Breast epithelium (tissue), 4 donors: ENCODE results near the gene BCL10. TPM values are rescaled to one million over a fixed set of nuclear protein-coding genes. Genes with fewer than 3 reads are reported as not detected.

Experiments
- DNase-seq, 2 donors: peaks; one replicate each; pipeline ENCODE4 v3.0.0-alpha.2; 2019; ENCODE audit warnings: low spot score in 2 of 2
- H3K27ac ChIP-seq, 2 donors: fragments of 200-600 bp; sonication (generic) in 1 of 2; one replicate each; pipeline ENCODE4 v1.5.1; 2016 to 2019; ENCODE audit warnings: mild to moderate bottlenecking in 1 of 2
- H3K27me3 ChIP-seq, 2 donors: fragments of 200-600 bp; sonication (generic) in 1 of 2; one replicate each; pipeline versions ENCODE4 v1.5.1 to v1.6.0; 2017 to 2019; ENCODE audit warnings: control low read depth in 1 of 2, mild to moderate bottlenecking in 1 of 2
- H3K36me3 ChIP-seq: fragments of 200-600 bp; one replicate; pipeline ENCODE4 v1.5.1; 2019
- H3K4me1 ChIP-seq, 2 donors: fragments of 200-600 bp; sonication (generic); one replicate each; pipeline ENCODE4 v1.5.1; 2016 to 2019; ENCODE audit warnings: control low read depth in 1 of 2
- H3K4me3 ChIP-seq, 3 donors: fragments of 200-600 bp; sonication (generic); 1 replicate in 2 of 3; 2 replicates in 1 of 3; pipeline ENCODE4 v1.5.1; 2016 to 2019; ENCODE audit warnings: mild to moderate bottlenecking in 3 of 3, moderate library complexity in 2 of 3
- H3K9me3 ChIP-seq, 2 donors: fragments of 200-600 bp; sonication (generic) in 1 of 2; one replicate each; pipeline ENCODE4 v1.5.1; 2016 to 2019; ENCODE audit warnings: control low read depth in 1 of 2
- POLR2A ChIP-seq: fragments of 450-650 bp; IDR thresholded peaks from one replicate; pipeline ENCODE4 v1.6.1; 2016; ENCODE audit warnings: antibody characterized with exemption, mild to moderate bottlenecking, moderate library complexity
- POLR2AphosphoS5 ChIP-seq, 3 donors: sonication (generic); formaldehyde crosslinking; IDR thresholded peaks; one replicate each; pipeline ENCODE4 v1.6.1; 2017; ENCODE audit warnings: antibody characterized with exemption in 3 of 3
- intact Hi-C: fragments of 100-400 bp; cut with DNase I; formaldehyde crosslinking; loops from one replicate; pipeline ENCODE4 v1.15.1; 2023; ENCODE audit warnings: low total_unique reads
- total RNA-seq, 3 donors: library from RNA; depleted of rRNA; stranded (reverse); fragments of >200 nt; gene quantifications; one replicate each; pipeline ENCODE4 v1.1.0, GENCODE V29; 2016
- TF ChIP-seq, protein P1 (sequence below), 3 donors: fragments of 450-650 bp; IDR thresholded peaks; one replicate each; pipeline ENCODE4 v1.5.1; 2016 to 2017; ENCODE audit warnings: antibody characterized with exemption in 3 of 3, mild to moderate bottlenecking in 3 of 3, moderate library complexity in 3 of 3

BCL10 gene
- total RNA-seq, 3 donors from 2014 or later = 16.5 to 23.6 (median 17.7) TPM

- no peak for DNase-seq
- TF ChIP-seq POLR2AphosphoS5 (IDR thresholded peaks at IDR 0.05) (no peak), POLR2A (no peak)
- TF ChIP-seq, protein P1, sequence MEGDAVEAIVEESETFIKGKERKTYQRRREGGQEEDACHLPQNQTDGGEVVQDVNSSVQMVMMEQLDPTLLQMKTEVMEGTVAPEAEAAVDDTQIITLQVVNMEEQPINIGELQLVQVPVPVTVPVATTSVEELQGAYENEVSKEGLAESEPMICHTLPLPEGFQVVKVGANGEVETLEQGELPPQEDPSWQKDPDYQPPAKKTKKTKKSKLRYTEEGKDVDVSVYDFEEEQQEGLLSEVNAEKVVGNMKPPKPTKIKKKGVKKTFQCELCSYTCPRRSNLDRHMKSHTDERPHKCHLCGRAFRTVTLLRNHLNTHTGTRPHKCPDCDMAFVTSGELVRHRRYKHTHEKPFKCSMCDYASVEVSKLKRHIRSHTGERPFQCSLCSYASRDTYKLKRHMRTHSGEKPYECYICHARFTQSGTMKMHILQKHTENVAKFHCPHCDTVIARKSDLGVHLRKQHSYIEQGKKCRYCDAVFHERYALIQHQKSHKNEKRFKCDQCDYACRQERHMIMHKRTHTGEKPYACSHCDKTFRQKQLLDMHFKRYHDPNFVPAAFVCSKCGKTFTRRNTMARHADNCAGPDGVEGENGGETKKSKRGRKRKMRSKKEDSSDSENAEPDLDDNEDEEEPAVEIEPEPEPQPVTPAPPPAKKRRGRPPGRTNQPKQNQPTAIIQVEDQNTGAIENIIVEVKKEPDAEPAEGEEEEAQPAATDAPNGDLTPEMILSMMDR (IDR thresholded peaks at IDR 0.05) = no peak
- H3K36me3 ChIP-seq = no peaks in the 10 kb centered on the region
- H3K9me3 ChIP-seq = no peaks in the 10 kb centered on the region
- no peak overlapping the region for H3K4me3 ChIP-seq
- no peaks in the 10 kb centered on the region for H3K27me3 ChIP-seq
- H3K27ac ChIP-seq = peak overlapping the region in 1 of 2 donors; percentile 91
- no peaks in the 10 kb centered on the region for H3K4me1 ChIP-seq
- intact Hi-C loops = loop anchor here (10.0 kb wide), 1 partner anchor 275 kb away; no protein-coding TSS in a partner anchor
Measured at GRCh38 chr1:85300140-85300539, 23.7 kb upstream of the BCL10 start.

DNA sequence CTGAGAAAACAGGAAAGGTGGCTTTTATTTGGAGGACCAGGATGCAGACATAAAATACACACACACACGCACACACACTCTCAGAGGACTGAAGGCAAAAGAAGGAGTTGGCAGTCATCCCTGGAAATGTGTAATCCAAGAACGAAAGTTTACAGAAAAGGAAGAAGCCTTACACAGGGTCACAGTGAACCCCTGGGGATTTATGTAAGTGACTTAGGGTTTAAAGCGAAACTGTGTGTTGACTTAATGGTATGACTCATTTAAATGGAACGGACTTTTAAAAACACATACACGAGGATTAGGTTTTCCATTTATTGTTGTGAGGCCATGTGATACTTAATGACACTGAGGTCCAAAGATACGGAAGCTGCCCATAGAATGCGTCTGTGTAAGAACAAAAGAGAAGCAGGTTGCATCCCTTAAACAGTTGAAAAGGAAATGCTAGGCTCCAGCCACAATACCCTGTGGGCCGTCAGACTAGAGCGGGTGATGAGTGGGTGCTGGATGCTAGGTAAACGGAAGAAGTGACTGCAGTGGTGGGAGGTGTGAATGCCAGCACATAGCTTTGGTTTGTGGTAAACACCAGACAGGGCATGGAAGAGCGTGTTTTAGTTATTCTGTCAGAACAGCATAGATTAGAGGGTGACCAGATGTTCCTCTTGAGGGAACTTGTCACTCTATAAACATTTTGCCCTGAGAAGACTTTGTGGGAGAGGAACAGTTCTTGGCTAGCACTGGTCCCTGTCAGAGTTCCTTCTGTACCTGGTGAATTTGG lies 21.6 kb upstream of the BCL10 start:
- peak in 1 of 2 donors; percentile 73 for DNase-seq

DNA sequence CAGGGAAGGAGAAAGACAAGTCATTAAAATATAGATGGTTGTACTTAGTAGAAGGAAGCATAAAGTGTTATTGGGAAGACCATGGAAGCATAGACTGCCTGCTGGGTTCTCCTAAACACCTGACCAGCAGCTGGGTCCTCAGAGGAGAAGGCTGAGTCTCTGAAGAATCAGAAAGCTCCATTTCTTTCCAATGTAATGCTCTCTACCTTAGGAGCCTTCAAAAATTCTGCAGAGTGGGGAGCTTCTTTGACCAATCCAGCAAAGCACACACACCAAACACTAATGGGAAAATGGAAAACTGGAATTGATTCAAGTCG lies 21.1 kb upstream of the BCL10 start:
- H3K4me1 ChIP-seq = no peaks in the 10 kb centered on the region
- DNase-seq = no peak
- no peaks in the 10 kb centered on the region for H3K9me3 ChIP-seq
- peak overlapping the region in 2 of 3 donors; percentile 20 to 26 for H3K4me3 ChIP-seq
- no peaks in the 10 kb centered on the region for H3K27me3 ChIP-seq
- H3K36me3 ChIP-seq = no peaks in the 10 kb centered on the region
- intact Hi-C loops = no loop called here
- no peak for TF ChIP-seq POLR2A
- TF ChIP-seq, protein P1 (IDR thresholded peaks at IDR 0.05) = no peak
- TF ChIP-seq POLR2AphosphoS5 (IDR thresholded peaks at IDR 0.05) = no peak
- peak overlapping the region; percentile 90 to 91 for H3K27ac ChIP-seq

More for the DNA sequence above, 21.6 kb upstream of the BCL10 start:
- intact Hi-C loops = no loop called here
- no peaks in the 10 kb centered on the region for H3K9me3 ChIP-seq
- H3K27ac ChIP-seq = peak overlapping the region; percentile 90 to 91
- H3K4me1 ChIP-seq = no peaks in the 10 kb centered on the region
- TF ChIP-seq POLR2A = no peak
- TF ChIP-seq POLR2AphosphoS5 (IDR thresholded peaks at IDR 0.05) = peak in 2 of 3 donors; percentile 70
- TF ChIP-seq, protein P1 (IDR thresholded peaks at IDR 0.05) = no peak
- no peaks in the 10 kb centered on the region for H3K36me3 ChIP-seq
- peak overlapping the region in 2 of 3 donors; percentile 20 to 26 for H3K4me3 ChIP-seq
- no peaks in the 10 kb centered on the region for H3K27me3 ChIP-seq

- H3K27me3 ChIP-seq = no peaks in the 10 kb centered on the region
- H3K4me3 ChIP-seq = no peak overlapping the region
- TF ChIP-seq POLR2AphosphoS5 (IDR thresholded peaks at IDR 0.05) = no peak
- TF ChIP-seq, protein P1 (IDR thresholded peaks at IDR 0.05) = no peak
- no peaks in the 10 kb centered on the region for H3K9me3 ChIP-seq
- peak overlapping the region; percentile 90 to 91 for H3K27ac ChIP-seq
- intact Hi-C loops = no loop called here
- H3K36me3 ChIP-seq = no peaks in the 10 kb centered on the region
- no peaks in the 10 kb centered on the region for H3K4me1 ChIP-seq
- no peak for DNase-seq
Measured at GRCh38 chr1:85296980-85297379, 20.5 kb upstream of the BCL10 start.

GRCh38 chr1:85295654-85296053 lies 19.2 kb upstream of the BCL10 start:
- no peak for DNase-seq
- Histone ChIP-seq H3K4me1 (no peaks in the 10 kb centered on the region), H3K9me3 (no peaks in the 10 kb centered on the region), H3K4me3 (no peak overlapping the region), H3K27ac (no peak overlapping the region), H3K36me3 (no peaks in the 10 kb centered on the region), H3K27me3 (no peaks in the 10 kb centered on the region)
- TF ChIP-seq POLR2A = no peak
- no peak for TF ChIP-seq POLR2AphosphoS5 (IDR thresholded peaks at IDR 0.05)
- TF ChIP-seq, protein P1 (IDR thresholded peaks at IDR 0.05) = no peak
- intact Hi-C loops = no loop called here
